NT2/D1 (cell line): ENCODE data around the gene LSM10.

Experiments used
- DNase-seq: peaks from one replicate; pipeline ENCODE4 v3.0.0-alpha.2; 2011; ENCODE audit warnings: low read depth, low spot score
- H3K27me3 ChIP-seq: 2 replicates; pipeline ENCODE4 v1.6.0; 2011; ENCODE audit warnings: mild to moderate bottlenecking; ENCODE audit not compliant: insufficient read length, insufficient read depth
- H3K36me3 ChIP-seq: 2 replicates; pipeline ENCODE4 v1.6.1; 2011; ENCODE audit warnings: mild to moderate bottlenecking, low read length, mixed read lengths; ENCODE audit not compliant: insufficient read depth, insufficient read length
- H3K4me1 ChIP-seq: 2 replicates; pipeline ENCODE4 v1.5.1; 2011; ENCODE audit not compliant: insufficient read depth, insufficient read length
- H3K4me3 ChIP-seq: 2 replicates; pipeline ENCODE4 v1.5.1; 2011; ENCODE audit warnings: low read depth; ENCODE audit not compliant: insufficient read length
- H3K9ac ChIP-seq: 2 replicates; pipeline ENCODE4 v1.6.0; 2011; ENCODE audit warnings: low read depth; ENCODE audit not compliant: insufficient read length
- H3K9me3 ChIP-seq: 2 replicates; pipeline ENCODE4 v1.5.1; 2011; ENCODE audit warnings: mild to moderate bottlenecking, low read length; ENCODE audit not compliant: insufficient read depth
- SUZ12 ChIP-seq: IDR thresholded peaks from 2 replicates; pipeline ENCODE4 v1.6.1; 2011; ENCODE audit not compliant: insufficient read length, insufficient read depth; ENCODE audit errors: extremely low read depth
- YY1 ChIP-seq: IDR thresholded peaks from 2 replicates; pipeline ENCODE4 v1.6.1; 2011; ENCODE audit not compliant: insufficient read length, insufficient read depth
- ZNF274 ChIP-seq: IDR thresholded peaks from 2 replicates; pipeline ENCODE4 v1.6.1; 2011; ENCODE audit warnings: mild to moderate bottlenecking, low read depth, low read length

Gene LSM10

DNA sequence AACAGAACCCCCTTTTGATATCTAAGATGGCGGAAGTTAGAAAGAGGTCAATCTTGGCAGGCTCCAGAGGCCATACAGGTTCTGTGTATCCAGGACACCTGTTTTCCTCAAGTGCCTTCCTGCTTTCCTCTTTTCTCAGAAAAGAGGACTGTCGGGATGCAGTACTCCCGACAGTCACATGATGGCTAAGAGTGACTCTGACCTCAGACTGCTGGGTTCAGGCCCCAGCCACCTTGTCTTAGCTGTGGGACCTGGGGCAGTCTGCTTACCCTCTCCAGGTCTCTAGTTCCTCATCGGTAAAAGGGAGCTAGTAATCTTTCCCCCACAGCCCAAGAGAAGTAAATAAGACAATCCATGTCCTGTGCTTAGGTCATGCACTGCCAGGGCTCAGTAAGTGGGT is 41.9 kb downstream of the LSM10 start:
- H3K36me3 ChIP-seq: peaks cover 82% of the 10 kb centered on the region
- DNase-seq: no peak
- H3K4me3 ChIP-seq: no peak overlapping the region
- H3K27me3 ChIP-seq: no peaks in the 10 kb centered on the region
- no peaks in the 10 kb centered on the region for H3K9me3 ChIP-seq
- H3K9ac ChIP-seq: no peak overlapping the region
- H3K4me1 ChIP-seq: peaks cover 26% of the 10 kb centered on the region
- TF ChIP-seq YY1: no peak
- no peak for TF ChIP-seq SUZ12
- TF ChIP-seq ZNF274: no peak

DNA sequence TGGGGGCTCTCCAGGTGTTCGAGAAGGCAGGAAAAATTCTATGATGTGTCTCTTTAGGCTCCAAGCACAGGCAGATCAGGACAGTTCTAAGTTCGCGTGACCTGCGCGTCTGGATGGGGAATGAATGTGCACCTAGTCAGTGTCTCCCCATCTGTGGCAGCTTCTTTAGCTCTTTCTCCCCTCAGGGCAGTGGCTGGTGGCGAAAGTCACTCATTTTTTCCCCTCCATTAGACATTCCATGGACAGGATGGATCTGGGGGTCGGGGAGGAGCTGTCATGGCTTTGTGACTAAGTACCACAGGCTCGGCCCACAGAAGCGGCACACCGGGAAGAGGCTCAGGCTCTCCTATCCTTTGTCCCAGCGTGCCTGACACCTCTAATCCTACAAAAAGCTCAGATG is 43.2 kb downstream of the LSM10 start:
- Histone ChIP-seq H3K4me3 (no peak overlapping the region), H3K4me1 (peaks cover 33% of the 10 kb centered on the region), H3K9ac (no peak overlapping the region), H3K36me3 (peaks cover 81% of the 10 kb centered on the region), H3K27me3 (no peaks in the 10 kb centered on the region), H3K9me3 (no peaks in the 10 kb centered on the region)
- no peak for TF ChIP-seq YY1
- TF ChIP-seq ZNF274: no peak
- TF ChIP-seq SUZ12: no peak
- no peak for DNase-seq

DNA sequence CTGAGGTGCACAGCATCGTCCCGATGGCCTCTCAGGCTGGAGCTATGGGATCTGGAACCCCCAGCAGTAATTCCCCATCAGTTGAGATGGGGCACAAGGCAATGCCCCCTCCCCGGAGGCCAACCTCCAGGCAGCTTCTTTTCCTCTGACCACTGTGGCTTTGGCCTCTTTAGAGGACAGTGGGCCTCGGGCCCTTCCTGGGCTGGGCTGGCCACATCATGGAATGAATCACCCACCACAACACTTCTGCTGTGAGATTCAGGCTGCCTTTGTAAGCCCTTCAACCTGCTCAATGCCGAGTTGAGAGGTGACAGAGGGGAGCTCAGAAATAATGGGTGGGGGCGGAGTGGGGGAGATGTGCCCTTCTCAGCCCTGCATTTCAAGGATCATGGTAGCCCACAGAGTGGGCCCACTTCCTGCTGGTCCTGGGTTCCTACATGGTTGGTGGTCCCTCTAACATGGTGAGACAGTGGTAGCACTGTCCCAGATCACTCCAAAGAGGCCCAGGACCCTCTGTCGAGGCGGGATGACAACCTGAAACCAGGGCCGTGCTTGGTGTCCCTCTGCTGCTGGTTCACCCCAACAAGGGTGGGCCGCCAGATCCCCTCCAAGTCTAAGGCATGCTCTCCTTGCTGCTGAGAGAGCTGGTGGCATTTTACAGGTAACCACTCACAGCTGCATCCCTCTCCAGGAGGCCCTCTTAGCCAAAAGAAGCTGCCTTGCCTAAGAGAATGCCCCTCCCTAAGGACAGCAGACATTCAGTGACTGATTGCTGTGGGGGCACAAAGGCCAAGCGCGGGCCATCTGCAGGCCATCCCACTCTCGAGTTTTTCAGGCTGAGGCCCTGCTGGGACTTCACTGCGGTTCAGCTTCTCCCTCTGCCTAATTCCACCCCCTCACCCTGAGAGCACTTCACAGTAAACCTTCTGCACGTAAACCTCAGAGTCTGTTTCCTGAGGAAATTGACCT is 44.5 kb downstream of the LSM10 start:
- TF ChIP-seq SUZ12: no peak
- H3K36me3 ChIP-seq: peaks cover 81% of the 10 kb centered on the region
- H3K9ac ChIP-seq: no peak overlapping the region
- no peak overlapping the region for H3K4me3 ChIP-seq
- no peaks in the 10 kb centered on the region for H3K27me3 ChIP-seq
- no peak for DNase-seq
- no peaks in the 10 kb centered on the region for H3K9me3 ChIP-seq
- H3K4me1 ChIP-seq: peaks cover 36% of the 10 kb centered on the region

DNA sequence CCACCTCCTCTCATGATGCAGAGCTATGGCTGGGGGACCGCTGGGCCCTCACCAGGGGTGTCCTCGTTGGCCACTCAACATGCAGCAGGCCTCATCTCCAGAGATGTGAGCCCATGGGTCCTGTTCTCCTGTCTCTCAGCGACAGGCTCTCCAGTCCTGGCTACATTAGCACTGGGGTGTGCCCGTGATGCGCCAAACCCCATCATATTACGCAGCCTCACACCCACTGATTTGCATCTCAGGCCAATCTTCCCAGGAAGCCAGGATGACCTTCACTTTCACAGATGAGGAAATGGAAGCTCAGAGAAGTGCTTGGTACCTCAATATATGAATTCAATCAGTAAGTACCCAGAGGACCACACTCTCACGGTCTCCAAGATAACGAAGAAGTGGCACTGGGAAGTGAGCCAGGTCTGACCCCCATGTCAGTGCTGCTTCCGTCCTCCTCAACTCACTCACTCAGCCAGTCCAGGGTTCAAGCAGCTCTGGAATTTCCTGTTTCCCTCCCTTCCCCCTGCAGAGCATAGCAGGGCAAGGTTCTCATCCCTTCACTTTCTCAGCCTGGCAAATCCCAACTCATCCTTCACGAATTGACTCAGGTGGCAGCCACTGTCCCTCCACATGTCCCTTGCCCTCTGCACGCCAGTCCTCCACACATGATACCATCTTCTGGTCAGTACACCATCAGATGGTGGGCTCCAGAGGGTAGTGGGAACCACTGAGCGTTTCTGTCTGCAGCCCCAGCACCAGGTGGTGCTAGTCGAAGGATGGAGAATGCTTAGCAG is 45.4 kb downstream of the LSM10 start:
- H3K36me3 ChIP-seq: peaks cover 80% of the 10 kb centered on the region
- no peak for DNase-seq
- H3K9me3 ChIP-seq: no peaks in the 10 kb centered on the region
- TF ChIP-seq SUZ12: no peak
- H3K4me1 ChIP-seq: peaks cover 36% of the 10 kb centered on the region
- no peak overlapping the region for H3K4me3 ChIP-seq
- H3K27me3 ChIP-seq: no peaks in the 10 kb centered on the region
- peak overlapping the region; percentile 7 for H3K9ac ChIP-seq

DNA sequence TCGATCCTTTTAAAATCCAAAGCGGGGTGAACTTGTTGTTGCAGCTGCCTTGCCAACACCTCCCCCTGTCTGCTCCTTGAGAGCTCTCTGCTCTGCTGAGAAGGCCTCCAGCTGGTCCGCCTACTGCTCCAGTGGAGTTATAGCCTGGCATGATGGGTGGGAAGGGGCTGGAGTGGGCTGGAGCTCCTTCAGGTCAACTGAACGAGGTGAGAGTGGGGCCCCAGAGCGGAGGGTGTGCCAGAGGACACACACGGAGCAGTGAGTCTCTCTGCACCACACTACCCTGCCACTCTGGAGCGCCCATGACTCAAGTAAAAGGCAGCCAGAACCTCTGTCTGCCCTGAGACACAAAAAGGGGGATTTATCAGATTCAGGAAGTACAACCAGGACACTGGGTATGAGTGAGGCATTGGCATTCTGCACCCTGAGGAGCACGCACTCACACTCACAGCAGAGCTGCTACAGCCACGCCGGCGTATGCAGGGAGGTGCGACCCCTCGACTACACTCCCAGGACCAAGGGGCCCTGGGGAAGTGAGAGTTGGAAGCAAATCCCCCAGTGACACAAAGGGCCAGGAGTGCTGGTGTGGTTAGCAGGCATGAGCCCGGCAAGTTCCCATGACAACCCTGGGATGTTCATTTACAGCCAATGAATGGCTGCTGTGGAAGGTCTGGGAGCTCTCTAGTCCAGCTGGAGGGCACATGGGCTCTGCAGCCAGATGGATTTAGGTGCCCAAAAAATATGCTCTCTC is 46.3 kb downstream of the LSM10 start:
- TF ChIP-seq SUZ12 (no peak), ZNF274 (no peak), YY1 (no peak)
- no peak for DNase-seq
- peaks cover 36% of the 10 kb centered on the region for H3K4me1 ChIP-seq
- H3K9me3 ChIP-seq: no peaks in the 10 kb centered on the region
- H3K36me3 ChIP-seq: peaks cover 81% of the 10 kb centered on the region
- no peak overlapping the region for H3K4me3 ChIP-seq
- peak overlapping the region; percentile 44 for H3K9ac ChIP-seq
- no peaks in the 10 kb centered on the region for H3K27me3 ChIP-seq

DNA sequence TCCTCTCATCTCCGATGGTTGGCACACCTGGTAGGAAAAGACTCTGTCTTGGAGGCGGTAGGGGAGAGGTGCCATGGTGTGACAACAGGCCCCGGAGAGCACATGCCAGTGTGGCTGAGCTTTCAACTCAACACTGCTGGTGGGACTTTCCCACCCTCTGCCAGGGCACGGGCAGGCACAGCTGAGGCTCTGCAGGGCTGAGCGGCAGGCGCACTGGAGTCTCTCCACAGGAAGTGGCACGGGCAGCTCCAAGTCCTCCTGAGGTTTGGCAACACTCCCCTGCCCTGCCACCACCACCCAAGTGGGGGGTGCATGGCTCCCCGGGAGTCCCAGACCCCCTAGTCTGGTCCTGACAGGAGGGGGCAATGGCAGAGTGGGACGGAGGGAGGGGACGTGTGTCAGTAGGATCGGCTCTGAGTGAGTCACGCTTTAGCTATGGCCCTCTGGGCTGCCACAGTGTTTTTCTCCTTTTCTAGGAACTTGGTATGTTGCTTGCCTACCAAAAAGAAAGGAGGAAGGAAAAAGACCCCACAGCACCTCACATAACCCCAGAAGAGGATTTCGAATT is 47.0 kb downstream of the LSM10 start:
- peaks cover 80% of the 10 kb centered on the region for H3K36me3 ChIP-seq
- no peak overlapping the region for H3K9ac ChIP-seq
- H3K4me1 ChIP-seq: peaks cover 36% of the 10 kb centered on the region
- no peak for TF ChIP-seq YY1
- TF ChIP-seq ZNF274: no peak
- H3K27me3 ChIP-seq: no peaks in the 10 kb centered on the region
- no peak for DNase-seq
- no peaks in the 10 kb centered on the region for H3K9me3 ChIP-seq
- H3K4me3 ChIP-seq: no peak overlapping the region
